Liver (tissue), 9 donors: ENCODE results near the gene MED14. TPM values are rescaled to one million over a fixed set of nuclear protein-coding genes. Genes with fewer than 3 reads are reported as not detected.

Experiments
- DNase-seq: peaks from one replicate; pipeline ENCODE4 v3.0.0-alpha.2; 2017; ENCODE audit warnings: low spot score
- H3K27ac ChIP-seq, 2 donors: one replicate each; pipeline ENCODE4 v1.7.0; 2013; ENCODE audit warnings: inconsistent platforms in 2 of 2, low read length in 2 of 2, control low read depth in 1 of 2, low read depth in 1 of 2, mild to moderate bottlenecking in 1 of 2
- H3K27me3 ChIP-seq, 4 donors: one replicate each; pipeline versions ENCODE4 v1.6.1 to v1.7.0; 2013; ENCODE audit warnings: low read length in 3 of 4, inconsistent platforms in 1 of 4, mild to moderate bottlenecking in 1 of 4, moderate library complexity in 1 of 4; ENCODE audit not compliant: control insufficient read depth in 4 of 4, insufficient read depth in 4 of 4
- H3K36me3 ChIP-seq, 4 donors: one replicate each; pipeline versions ENCODE4 v1.6.1 to v1.7.0; 2013; ENCODE audit warnings: low read length in 3 of 4, mild to moderate bottlenecking in 3 of 4, low read depth in 1 of 4, moderate library complexity in 1 of 4; ENCODE audit not compliant: control insufficient read depth in 4 of 4, insufficient read depth in 3 of 4
- H3K4me1 ChIP-seq, 4 donors: one replicate each; pipeline versions ENCODE4 v1.6.1 to v1.7.0; 2013; ENCODE audit warnings: low read length in 3 of 4, mild to moderate bottlenecking in 3 of 4, moderate library complexity in 1 of 4; ENCODE audit not compliant: control insufficient read depth in 4 of 4, insufficient read depth in 4 of 4
- H3K4me3 ChIP-seq, 3 donors: one replicate each; pipeline versions ENCODE4 v1.6.1 to v1.7.0; 2013; ENCODE audit warnings: low read length in 3 of 3, control low read depth in 1 of 3, low read depth in 1 of 3, mild to moderate bottlenecking in 1 of 3
- H3K9ac ChIP-seq, 2 donors: one replicate each; pipeline ENCODE4 v1.7.0; 2013; ENCODE audit warnings: low read length in 2 of 2, mild to moderate bottlenecking in 2 of 2, moderate library complexity in 2 of 2, control low read depth in 1 of 2, low read depth in 1 of 2
- H3K9me3 ChIP-seq, 4 donors: one replicate each; pipeline versions ENCODE4 v1.6.1 to v1.7.0; 2013; ENCODE audit warnings: low read length in 3 of 4; ENCODE audit not compliant: control insufficient read depth in 4 of 4
- ATF3 ChIP-seq: IDR thresholded peaks from 2 replicates; pipeline ENCODE4 v1.6.1; 2016; ENCODE audit warnings: antibody characterized with exemption
- CTCF ChIP-seq: fragments of 150-350 bp; IDR thresholded peaks from 2 replicates; pipeline ENCODE4 v1.5.1; 2017; ENCODE audit warnings: improper control_type of control experiment, low read depth, low read length; ENCODE audit not compliant: missing input control
- EGR1 ChIP-seq, 2 donors: IDR thresholded peaks; 2 replicates each; pipeline ENCODE4 v1.6.1; 2016 to 2018; ENCODE audit warnings: antibody characterized with exemption in 2 of 2, low read depth in 2 of 2
- FOXA2 ChIP-seq: IDR thresholded peaks from 2 replicates; pipeline ENCODE4 v1.6.1; 2016; ENCODE audit warnings: antibody characterized with exemption
- GABPA ChIP-seq, 2 donors: IDR thresholded peaks in 1 of 2; conservative IDR thresholded peaks in 1 of 2; 2 replicates each; pipeline ENCODE4 v1.6.1; 2016; ENCODE audit warnings: antibody characterized with exemption in 2 of 2, mild to moderate bottlenecking in 1 of 2, moderate library complexity in 1 of 2
- HNF4A ChIP-seq, 2 donors: conservative IDR thresholded peaks; 2 replicates each; pipeline ENCODE4 v1.6.1; 2016; ENCODE audit warnings: antibody characterized with exemption in 2 of 2, mild to moderate bottlenecking in 2 of 2
- HNF4G ChIP-seq: IDR thresholded peaks from 2 replicates; pipeline ENCODE4 v1.6.1; 2016; ENCODE audit warnings: antibody characterized with exemption
- JUND ChIP-seq, 2 donors: IDR thresholded peaks; 2 replicates each; pipeline ENCODE4 v1.6.1; 2016; ENCODE audit warnings: antibody characterized with exemption in 2 of 2
- MAX ChIP-seq: IDR thresholded peaks from 2 replicates; pipeline ENCODE4 v1.6.1; 2016; ENCODE audit warnings: antibody characterized with exemption
- NR2F2 ChIP-seq: IDR thresholded peaks from 2 replicates; pipeline ENCODE4 v1.6.1; 2016; ENCODE audit warnings: antibody characterized with exemption
- RAD21 ChIP-seq, 2 donors: IDR thresholded peaks; 2 replicates each; pipeline ENCODE4 v1.6.1; 2016; ENCODE audit warnings: antibody characterized with exemption in 2 of 2, mild to moderate bottlenecking in 2 of 2
- REST ChIP-seq: IDR thresholded peaks from 2 replicates; pipeline ENCODE4 v1.6.1; 2016; ENCODE audit warnings: antibody characterized with exemption, mild to moderate bottlenecking
- RXRA ChIP-seq, 2 donors: IDR thresholded peaks; 2 replicates each; pipeline ENCODE4 v1.6.1; 2017 to 2018; ENCODE audit warnings: antibody characterized with exemption in 2 of 2, mild to moderate bottlenecking in 1 of 2
- SP1 ChIP-seq: IDR thresholded peaks from 2 replicates; pipeline ENCODE4 v1.6.1; 2018; ENCODE audit warnings: antibody characterized with exemption, mild to moderate bottlenecking
- TAF1 ChIP-seq: conservative IDR thresholded peaks from 2 replicates; pipeline ENCODE4 v1.6.1; 2016; ENCODE audit warnings: antibody characterized with exemption, mild to moderate bottlenecking
- YY1 ChIP-seq: IDR thresholded peaks from 2 replicates; pipeline ENCODE4 v1.6.1; 2016; ENCODE audit warnings: antibody characterized with exemption, mild to moderate bottlenecking
- ZBTB33 ChIP-seq: IDR thresholded peaks from 2 replicates; pipeline ENCODE4 v1.6.1; 2016; ENCODE audit warnings: antibody characterized with exemption
- WGBS: extraction: QIAGEN DNeasy Blood & Tissue Kit; methylation state at CpG from one replicate; pipeline ENCODE4 v1.1.7; 2013; 5-methylcytosine and 5-hydroxymethylcytosine counted together
- polyA plus RNA-seq, 2 donors: library from polyadenylated mRNA; stranded (reverse) in 1 of 2; unstranded in 1 of 2; fragments of 200-250 nt in 1 of 2; fragments of >200 nt in 1 of 2; fragmentation: Nextera tagmentation in 1 of 2; extraction: Ambion mirVana in 1 of 2; gene quantifications; one replicate each; pipeline versions ENCODE4 v1.2.1 to v1.2.3, GENCODE V29; 2013 to 2015
- total RNA-seq, 2 donors: library from RNA; depleted of rRNA; stranded (reverse); fragments of >200 nt; gene quantifications; one replicate each; pipeline ENCODE4 v1.2.3, GENCODE V29; 2014
- donor health status: healthy.
- donor health status: healthy.
- donor health status: healthy.
- donor health status: healthy.
- donor health status: healthy.

The MED14 gene
- total and polyA plus RNA-seq, 4 donors, result 5.5 to 20.1 (median 7.0) TPM

- no peak for DNase-seq
- Histone ChIP-seq H3K36me3 (no peaks in the 10 kb centered on the region), H3K27ac (peak overlapping the region in 1 of 2 donors; percentile 20), H3K4me1 (peaks cover 0 to 3% (median 0%) of the 10 kb centered on the region in 4 donors), H3K27me3 (no peaks in the 10 kb centered on the region), H3K9ac (no peak overlapping the region), H3K4me3 (no peak overlapping the region), H3K9me3 (no peaks in the 10 kb centered on the region)
- 71% methylated on average over 3 of the region's 3 CpGs for WGBS
- TF ChIP-seq FOXA2, result no peak
- no peak for TF ChIP-seq EGR1 (IDR thresholded peaks at IDR 0.05; ENCODE audit: low read depth in 2 of 2)
- TF ChIP-seq ZBTB33, result no peak
- no peak for TF ChIP-seq SP1
- TF ChIP-seq ATF3, result no peak
- no peak for TF ChIP-seq REST
- TF ChIP-seq NR2F2, result no peak
- no peak for TF ChIP-seq TAF1
- no peak for TF ChIP-seq GABPA (IDR thresholded peaks at IDR 0.05 in 1 of 2, conservative IDR thresholded peaks at IDR 0.05 in 1 of 2)
Measured at GRCh38 chrX:40773809-40774208, 38.5 kb upstream of the MED14 start.

GRCh38 chrX:40773188-40773587, 37.8 kb upstream of the MED14 start:
- no peak overlapping the region for H3K4me3 ChIP-seq
- DNase-seq, result no peak
- no peak overlapping the region for H3K9ac ChIP-seq
- TF ChIP-seq ZBTB33 (no peak), FOXA2 (peak; percentile 47), CTCF (no peak), YY1 (no peak), TAF1 (no peak), ATF3 (no peak), MAX (no peak), REST (no peak), JUND (IDR thresholded peaks at IDR 0.05) (no peak), HNF4A (conservative IDR thresholded peaks at IDR 0.05) (no peak), HNF4G (no peak), NR2F2 (no peak), SP1 (peak; percentile 22), RXRA (IDR thresholded peaks at IDR 0.05) (peak in 1 of 2 donors; percentile 9), RAD21 (IDR thresholded peaks at IDR 0.05) (no peak), EGR1 (IDR thresholded peaks at IDR 0.05; ENCODE audit: low read depth in 2 of 2) (no peak)
- no peak overlapping the region for H3K27ac ChIP-seq
- H3K36me3 ChIP-seq, result no peaks in the 10 kb centered on the region
- H3K27me3 ChIP-seq, result no peaks in the 10 kb centered on the region
- no peaks in the 10 kb centered on the region for H3K9me3 ChIP-seq
- peaks cover 0 to 3% (median 0%) of the 10 kb centered on the region in 4 donors for H3K4me1 ChIP-seq
- 36% methylated on average over 7 of the region's 7 CpGs for WGBS
